Neuronal stem cell (in vitro differentiated cells): ENCODE data around the gene BMP6.

Experiments used
- DNase-seq: peaks from one replicate; pipeline ENCODE4 v3.0.0-alpha.2; 2013; ENCODE audit warnings: low spot score
- H2AFZ ChIP-seq: one replicate; pipeline ENCODE4 v1.6.1; 2013; ENCODE audit warnings: mild to moderate bottlenecking, low read length, inconsistent platforms
- H2AK5ac ChIP-seq: 2 replicates; pipeline ENCODE4 v1.6.1; 2013; ENCODE audit warnings: low read depth, mild to moderate bottlenecking, inconsistent platforms, low read length, moderate library complexity, mixed read lengths
- H2BK120ac ChIP-seq: 2 replicates; pipeline ENCODE4 v1.6.1; 2013; ENCODE audit warnings: low read depth, mild to moderate bottlenecking, inconsistent platforms, low read length, moderate library complexity, mixed read lengths
- H2BK12ac ChIP-seq: one replicate; pipeline ENCODE4 v1.6.1; 2013; ENCODE audit warnings: low read length, inconsistent platforms
- H2BK15ac ChIP-seq: 2 replicates; pipeline ENCODE4 v1.6.1; 2013; ENCODE audit warnings: mild to moderate bottlenecking, low read length, inconsistent platforms, mixed read lengths
- H2BK5ac ChIP-seq: one replicate; pipeline ENCODE4 v1.6.1; 2013; ENCODE audit warnings: inconsistent platforms, mild to moderate bottlenecking, low read length, moderate library complexity
- H3K14ac ChIP-seq: one replicate; pipeline ENCODE4 v1.6.1; 2013; ENCODE audit warnings: low read length, inconsistent platforms
- H3K18ac ChIP-seq: 2 replicates; pipeline ENCODE4 v1.6.1; 2013; ENCODE audit warnings: low read length, inconsistent platforms
- H3K23ac ChIP-seq: 2 replicates; pipeline ENCODE4 v1.6.1; 2013; ENCODE audit warnings: low read depth, mild to moderate bottlenecking, mixed read lengths, low read length, inconsistent platforms; ENCODE audit not compliant: poor library complexity
- H3K27ac ChIP-seq: replicated peaks from 3 replicates; pipeline ENCODE4 v1.5.1; 2013; ENCODE audit warnings: low read length, inconsistent platforms
- H3K27me3 ChIP-seq, 3 experiments: 2 replicates each; pipeline ENCODE4 v1.6.1; 2013; ENCODE audit warnings: low read length in 3 of 3, mild to moderate bottlenecking in 2 of 3, inconsistent platforms in 1 of 3, low read depth in 1 of 3, mixed read lengths in 1 of 3, moderate library complexity in 1 of 3; ENCODE audit not compliant: control insufficient read depth in 3 of 3, insufficient read depth in 3 of 3
- H3K36me3 ChIP-seq, 2 donors: replicated peaks in 1 of 2; 2 replicates each; pipeline ENCODE4 v1.6.1; 2013; ENCODE audit warnings: low read length in 2 of 2; ENCODE audit not compliant: control insufficient read depth in 2 of 2, insufficient read depth in 2 of 2
- H3K4ac ChIP-seq: 2 replicates; pipeline ENCODE4 v1.6.1; 2013; ENCODE audit warnings: inconsistent platforms, mild to moderate bottlenecking, low read length, moderate library complexity
- H3K4me1 ChIP-seq, 2 donors: 1 replicate in 1 of 2; 2 replicates in 1 of 2; pipeline ENCODE4 v1.6.1; 2013; ENCODE audit warnings: low read length in 2 of 2, low read depth in 1 of 2; ENCODE audit not compliant: control insufficient read depth in 2 of 2, insufficient read depth in 1 of 2
- H3K4me2 ChIP-seq: one replicate; pipeline ENCODE4 v1.6.1; 2013; ENCODE audit warnings: mild to moderate bottlenecking, low read length, inconsistent platforms; ENCODE audit not compliant: insufficient read depth, poor library complexity, severe bottlenecking
- H3K4me3 ChIP-seq, 2 donors: 2 replicates each; pipeline ENCODE4 v1.5.1; 2013; ENCODE audit warnings: low read length in 2 of 2, mild to moderate bottlenecking in 2 of 2, inconsistent platforms in 1 of 2, moderate library complexity in 1 of 2
- H3K79me1 ChIP-seq: one replicate; pipeline ENCODE4 v1.6.1; 2013; ENCODE audit warnings: low read depth, mild to moderate bottlenecking, inconsistent platforms, low read length, moderate library complexity
- H3K9ac ChIP-seq: one replicate; pipeline ENCODE4 v1.6.1; 2013; ENCODE audit warnings: mild to moderate bottlenecking, low read depth, low read length, inconsistent platforms; ENCODE audit not compliant: poor library complexity
- H3K9me3 ChIP-seq, 2 donors: replicated peaks in 1 of 2; 2 replicates each; pipeline versions ENCODE3 to v1.6.1; 2013; ENCODE audit warnings: low read length in 2 of 2, mild to moderate bottlenecking in 2 of 2, inconsistent platforms in 1 of 2, low read depth in 1 of 2, mixed read lengths in 1 of 2, moderate library complexity in 1 of 2; ENCODE audit not compliant: control insufficient read depth in 2 of 2, insufficient read depth in 1 of 2
- H4K8ac ChIP-seq: one replicate; pipeline ENCODE4 v1.6.1; 2013; ENCODE audit warnings: low read depth, mild to moderate bottlenecking, inconsistent platforms, low read length, moderate library complexity
- H4K91ac ChIP-seq: one replicate; pipeline ENCODE4 v1.6.1; 2013; ENCODE audit warnings: low read length, low read depth, mild to moderate bottlenecking, inconsistent platforms; ENCODE audit not compliant: poor library complexity
- WGBS, 2 donors: extraction: QIAGEN DNeasy Blood & Tissue Kit; methylation state at CpG; one replicate each; pipeline ENCODE4 v1.1.7; 2013; ENCODE audit warnings: missing lambda C conversion rate in 2 of 2, mixed read lengths in 1 of 2; ENCODE audit not compliant: insufficient read length in 2 of 2, insufficient replicate concordance in 1 of 2; ENCODE audit errors: extremely low coverage in 2 of 2; 5-methylcytosine and 5-hydroxymethylcytosine counted together

The BMP6 gene

GRCh38 chr6:7893342-7893741 is 167.4 kb downstream of the BMP6 start:
- Histone ChIP-seq H2BK5ac (no peak overlapping the region), H4K91ac (no peak overlapping the region), H3K9ac (no peak overlapping the region), H3K4me1 (no peaks in the 10 kb centered on the region), H3K27me3 (no peaks in the 10 kb centered on the region), H2BK120ac (no peak overlapping the region), H2BK15ac (no peak overlapping the region), H3K36me3 (peaks cover 56 to 98% of the 10 kb centered on the region in 2 donors), H3K9me3 (no peaks in the 10 kb centered on the region), H2AFZ (no peak overlapping the region), H2BK12ac (no peak overlapping the region), H3K4me3 (no peak overlapping the region), H4K8ac (no peak overlapping the region), H3K23ac (no peak overlapping the region), H3K79me1 (no peaks in the 10 kb centered on the region), H3K4me2 (no peak overlapping the region), H2AK5ac (no peak overlapping the region), H3K4ac (no peak overlapping the region), H3K27ac (no peak overlapping the region), H3K14ac (no peak overlapping the region), H3K18ac (no peak overlapping the region)
- no CpG with 5 or more reads among the region's 12 CpGs for WGBS, 2 donors
- no peak for DNase-seq

GRCh38 chr6:7894262-7895124 is 168.6 kb downstream of the BMP6 start:
- no peak for DNase-seq

GRCh38 chr6:7895125-7895423 is 169.2 kb downstream of the BMP6 start:
- Histone ChIP-seq H3K14ac (no peak overlapping the region), H3K36me3 (peaks cover 59 to 99% of the 10 kb centered on the region in 2 donors), H3K79me1 (no peaks in the 10 kb centered on the region), H4K91ac (no peak overlapping the region), H3K9ac (no peak overlapping the region), H2BK120ac (no peak overlapping the region), H2BK15ac (no peak overlapping the region), H2AK5ac (no peak overlapping the region), H3K18ac (no peak overlapping the region), H3K27me3 (no peaks in the 10 kb centered on the region), H3K9me3 (no peaks in the 10 kb centered on the region), H3K4me2 (no peak overlapping the region), H4K8ac (no peak overlapping the region), H3K4me3 (no peak overlapping the region), H3K27ac (no peak overlapping the region), H2BK12ac (no peak overlapping the region), H2AFZ (no peak overlapping the region), H3K4me1 (peaks cover 0 to 3% of the 10 kb centered on the region in 2 donors), H3K4ac (no peak overlapping the region), H2BK5ac (no peak overlapping the region), H3K23ac (no peak overlapping the region)
- no CpG with 5 or more reads among the region's 7 CpGs for WGBS, 2 donors
- no peak for DNase-seq

More at GRCh38 chr6:7894262-7895124, 168.6 kb downstream of the BMP6 start:
- H3K4me3 ChIP-seq = no peak overlapping the region
- no peaks in the 10 kb centered on the region for H3K79me1 ChIP-seq
- H3K9ac ChIP-seq = no peak overlapping the region
- no peak overlapping the region for H3K14ac ChIP-seq
- H3K9me3 ChIP-seq = no peaks in the 10 kb centered on the region
- H2AK5ac ChIP-seq = no peak overlapping the region
- no peak overlapping the region for H3K4ac ChIP-seq
- H4K8ac ChIP-seq = no peak overlapping the region
- no peak overlapping the region for H2BK15ac ChIP-seq
- no peak overlapping the region for H3K23ac ChIP-seq
- no peak overlapping the region for H3K4me2 ChIP-seq
- no peak overlapping the region for H3K27ac ChIP-seq
- no peak overlapping the region for H2BK12ac ChIP-seq
- no peak overlapping the region for H2AFZ ChIP-seq
- H3K18ac ChIP-seq = no peak overlapping the region
- H3K4me1 ChIP-seq = peaks cover 0 to 3% of the 10 kb centered on the region in 2 donors
- peaks cover 56 to 98% of the 10 kb centered on the region in 2 donors for H3K36me3 ChIP-seq
- H4K91ac ChIP-seq = no peak overlapping the region
- H2BK5ac ChIP-seq = no peak overlapping the region
- H3K27me3 ChIP-seq = no peaks in the 10 kb centered on the region
- no peak overlapping the region for H2BK120ac ChIP-seq
- no CpG with 5 or more reads among the region's 13 CpGs for WGBS, 2 donors

- peaks cover 56 to 99% of the 10 kb centered on the region in 2 donors for H3K36me3 ChIP-seq
- H2BK12ac ChIP-seq = no peak overlapping the region
- no peak overlapping the region for H2AFZ ChIP-seq
- no peak for DNase-seq
- H3K27ac ChIP-seq = no peak overlapping the region
- H2AK5ac ChIP-seq = no peak overlapping the region
- H3K9ac ChIP-seq = no peak overlapping the region
- no peak overlapping the region for H2BK15ac ChIP-seq
- H3K23ac ChIP-seq = no peak overlapping the region
- no peak overlapping the region for H3K18ac ChIP-seq
- H3K27me3 ChIP-seq = no peaks in the 10 kb centered on the region
- no peak overlapping the region for H3K14ac ChIP-seq
- peaks cover 0 to 3% of the 10 kb centered on the region in 2 donors for H3K4me1 ChIP-seq
- no peaks in the 10 kb centered on the region for H3K79me1 ChIP-seq
- no peak overlapping the region for H4K91ac ChIP-seq
- no peaks in the 10 kb centered on the region for H3K9me3 ChIP-seq
- WGBS, 2 donors = no CpG with 5 or more reads among the region's 6 CpGs
- H2BK120ac ChIP-seq = no peak overlapping the region
- no peak overlapping the region for H4K8ac ChIP-seq
- no peak overlapping the region for H3K4ac ChIP-seq
- H3K4me2 ChIP-seq = no peak overlapping the region
- no peak overlapping the region for H2BK5ac ChIP-seq
- no peak overlapping the region for H3K4me3 ChIP-seq
Measured at GRCh38 chr6:7896465-7896987, 170.6 kb downstream of the BMP6 start.
